Sigmoid colon (tissue), 4 donors: ENCODE results near the gene RAP1GAP.

Experiments
- CTCF ChIP-seq, 4 experiments: fragments of 450-650 bp in 3 of 4; fragments of 200-600 bp in 1 of 4; IDR thresholded peaks; one replicate each; pipeline ENCODE4 v1.5.1; 2016 to 2019; ENCODE audit warnings: antibody characterized with exemption in 4 of 4, mild to moderate bottlenecking in 3 of 4, moderate library complexity in 2 of 4
- POLR2AphosphoS5 ChIP-seq, 4 donors: sonication (generic); formaldehyde crosslinking; IDR thresholded peaks; one replicate each; pipeline ENCODE4 v1.6.1; 2017; ENCODE audit warnings: antibody characterized with exemption in 4 of 4

DNA sequence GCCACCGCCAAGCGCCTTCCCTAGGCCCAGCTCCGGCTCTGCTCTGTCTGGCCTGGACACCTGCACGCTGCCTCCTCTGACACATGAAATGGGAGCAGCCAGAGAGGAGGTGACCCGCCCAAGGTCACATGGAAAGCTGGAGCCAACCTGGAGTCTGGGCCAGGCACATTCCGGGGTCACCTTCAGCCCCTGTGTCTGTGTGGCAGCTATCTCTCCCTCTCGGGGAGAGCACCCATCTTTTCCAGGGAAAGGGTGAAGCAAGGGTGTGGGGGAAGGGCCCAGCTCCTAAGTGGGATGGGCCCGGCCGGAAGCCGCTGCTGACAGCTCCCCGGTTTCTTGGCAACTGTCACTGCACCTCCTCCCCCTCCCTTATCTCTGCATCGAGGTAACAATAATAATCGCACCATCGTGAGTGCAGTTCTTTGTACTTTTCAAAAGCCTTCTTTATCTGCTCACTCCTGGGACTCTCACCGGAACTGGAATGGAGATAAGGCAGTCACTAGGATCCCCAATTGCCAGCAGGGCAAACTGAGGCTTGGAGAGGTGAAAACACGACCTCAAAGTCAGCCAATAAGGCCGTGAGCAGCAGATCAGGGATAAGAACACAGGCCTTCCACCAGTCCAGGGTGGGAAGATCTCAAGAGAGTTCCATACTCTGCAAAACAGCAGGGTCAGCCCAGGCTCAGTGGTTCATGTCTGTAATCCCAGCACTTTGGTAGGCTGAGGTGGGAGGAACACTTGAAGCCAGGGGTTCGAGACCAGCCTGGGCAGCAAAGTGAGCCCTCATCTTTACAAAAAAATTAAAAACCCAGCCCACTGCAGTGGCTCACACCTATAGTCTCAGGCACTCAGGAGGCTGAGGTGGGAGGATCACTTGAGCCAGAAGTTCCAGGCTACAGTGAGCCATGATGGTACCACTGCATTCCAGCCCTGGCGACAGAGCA, 36.9 kb downstream of the RAP1GAP start:
- no peak for TF ChIP-seq CTCF (IDR thresholded peaks at IDR 0.05)
- TF ChIP-seq POLR2AphosphoS5 (IDR thresholded peaks at IDR 0.05): no peak
